Right ventricle myocardium inferior (tissue), 1 donor: ENCODE data around the gene NFATC3. TPM values are rescaled to one million over a fixed set of nuclear protein-coding genes. Genes with fewer than 3 reads are reported as not detected.
"Not testable (repeated sequence)": the region's sequence is repeated elsewhere in the genome, so short reads cannot be mapped to it uniquely, and the experiment has no call there.

Experiments
- ATAC-seq: fragments of 200-7000 bp; cut with Tn5 transposase; one replicate; pipeline ENCODE4 v1.9.1; 2020; ENCODE audit warnings: mild to moderate bottlenecking, moderate library complexity
- DNase-seq: peaks from one replicate; pipeline ENCODE4 v3.0.0; 2021; ENCODE audit errors: missing footprints
- intact Hi-C: fragments of 100-400 bp; cut with DNase I; formaldehyde crosslinking; loops from one replicate; pipeline ENCODE4 v1.11.0; 2022
- total RNA-seq: library from RNA; stranded (reverse); fragmentation: NEBNext Ultra II Directional; extraction: Animal tissue kit (Norgen Biotek cat#: 25700); gene quantifications from one replicate; pipeline ENCODE4 v1.2.1, GENCODE V29; 2021
- donor health status: DM: no; HTN: yes; CAD: no; lungs with severe emphysema.

The NFATC3 gene
- total RNA-seq, 1 donor from 2014 or later = 23.7 TPM

- DNase-seq = peak; percentile 97
- ATAC-seq = peak; percentile 84
- intact Hi-C loops = loop anchor here (5.0 kb wide), 1 partner anchor 63 kb away; no protein-coding TSS in a partner anchor
Measured at GRCh38 chr16:68084504-68085258, 489 bp upstream of the NFATC3 start.

GRCh38 chr16:68086336-68086841 lies 1.2 kb downstream of the NFATC3 start:
- DNase-seq (no peak), ATAC-seq (no peak)
- intact Hi-C loops = loop anchor here (5.0 kb wide), 1 partner anchor 61 kb away; no protein-coding TSS in a partner anchor

GRCh38 chr16:68086860-68087268 lies 1.7 kb downstream of the NFATC3 start:
- intact Hi-C loops = loop anchor here (5.0 kb wide), 1 partner anchor 60 kb away; no protein-coding TSS in a partner anchor
- ATAC-seq (no peak), DNase-seq (no peak)

GRCh38 chr16:68087688-68088087 lies 2.5 kb downstream of the NFATC3 start:
- intact Hi-C loops = loop anchor here (5.0 kb wide), 1 partner anchor 60 kb away; no protein-coding TSS in a partner anchor
- DNase-seq = no peak
- ATAC-seq = no peak

GRCh38 chr16:68088130-68088972 lies 3.2 kb downstream of the NFATC3 start:
- DNase-seq (no peak), ATAC-seq (no peak)
- intact Hi-C loops = loop anchor here (5.0 kb wide), 1 partner anchor 59 kb away; no protein-coding TSS in a partner anchor

- DNase-seq (no peak), ATAC-seq (no peak)
- intact Hi-C loops = loop anchor here (5.0 kb wide), 1 partner anchor 58 kb away; no protein-coding TSS in a partner anchor
Measured at GRCh38 chr16:68089067-68089466, 3.9 kb downstream of the NFATC3 start.

GRCh38 chr16:68090130-68090529 lies 5.0 kb downstream of the NFATC3 start:
- ATAC-seq (no peak), DNase-seq (no peak)
- intact Hi-C loops = loop anchor here (5.0 kb wide), 1 partner anchor 37 kb away; no protein-coding TSS in a partner anchor

GRCh38 chr16:68090533-68090932 lies 5.4 kb downstream of the NFATC3 start:
- no peak for ATAC-seq
- no peak for DNase-seq
- intact Hi-C loops = loop anchor here (5.0 kb wide), 1 partner anchor 37 kb away; no protein-coding TSS in a partner anchor

- intact Hi-C loops = loop anchor here (5.0 kb wide), 1 partner anchor 36 kb away; no protein-coding TSS in a partner anchor
- no peak for ATAC-seq
- DNase-seq = no peak
Measured at GRCh38 chr16:68091380-68092261, 6.5 kb downstream of the NFATC3 start.

GRCh38 chr16:68092275-68092674 lies 7.1 kb downstream of the NFATC3 start:
- not testable (repeated sequence) for DNase-seq, ATAC-seq
- intact Hi-C loops = loop anchor here (5.0 kb wide), 1 partner anchor 35 kb away; no protein-coding TSS in a partner anchor

- intact Hi-C loops = loop anchor here (2.0 to 5.0 kb wide), 2 partner anchors 33 to 135 kb away; no protein-coding TSS in a partner anchor
- no peak for DNase-seq
- ATAC-seq = peak; percentile 69
Measured at GRCh38 chr16:68093816-68094613, 8.8 kb downstream of the NFATC3 start.

GRCh38 chr16:68094614-68094934 lies 9.4 kb downstream of the NFATC3 start:
- DNase-seq (no peak), ATAC-seq (no peak)
- intact Hi-C loops = loop anchor here (2.0 to 5.0 kb wide), 2 partner anchors 33 to 134 kb away; no protein-coding TSS in a partner anchor

- ATAC-seq (no peak), DNase-seq (no peak)
- intact Hi-C loops = no loop called here
Measured at GRCh38 chr16:68096491-68096890, 11.3 kb downstream of the NFATC3 start.

- intact Hi-C loops = no loop called here
- DNase-seq (no peak), ATAC-seq (no peak)
Measured at GRCh38 chr16:68097088-68097487, 11.9 kb downstream of the NFATC3 start.

GRCh38 chr16:68097895-68098294 lies 12.7 kb downstream of the NFATC3 start:
- intact Hi-C loops = no loop called here
- ATAC-seq = no peak
- no peak for DNase-seq

GRCh38 chr16:68100488-68100887 lies 15.3 kb downstream of the NFATC3 start:
- intact Hi-C loops = no loop called here
- DNase-seq = no peak
- ATAC-seq = no peak

GRCh38 chr16:68105611-68106010 lies 20.4 kb downstream of the NFATC3 start:
- intact Hi-C loops = no loop called here
- DNase-seq (no peak), ATAC-seq (no peak)
